ENCODE data around the gene CYP39A1. TPM values are rescaled to one million over a fixed set of nuclear protein-coding genes. Genes with fewer than 3 reads are reported as not detected.

Gene CYP39A1
- total and polyA plus RNA-seq, 2 experiments from 2014 or later = 3.4 to 4.3 TPM

- no peak for DNase-seq (ENCODE audit: low read depth in 1 of 2, low spot score in 1 of 2)
Measured at GRCh38 chr6:46509981-46510510, 142.6 kb downstream of the CYP39A1 start.

GRCh38 chr6:46509063-46509462 lies 143.6 kb downstream of the CYP39A1 start:
- DNase-seq (ENCODE audit: low read depth in 1 of 2, low spot score in 1 of 2) = no peak
- no peak overlapping the region for H3K27ac ChIP-seq
- H3K9me3 ChIP-seq (ENCODE audit: low read depth) = no peaks in the 10 kb centered on the region
- H3K27me3 ChIP-seq = no peaks in the 10 kb centered on the region
- H3K4me3 ChIP-seq = no peak overlapping the region
- H3K4me1 ChIP-seq (ENCODE audit: low read depth) = no peaks in the 10 kb centered on the region
- TF ChIP-seq CTCF (IDR thresholded peaks at IDR 0.05; ENCODE audit: low read depth, low read length) = no peak
- H3K36me3 ChIP-seq = no peaks in the 10 kb centered on the region

More at GRCh38 chr6:46509981-46510510, 142.6 kb downstream of the CYP39A1 start:
- Histone ChIP-seq H3K27ac (no peak overlapping the region), H3K36me3 (no peaks in the 10 kb centered on the region), H3K4me3 (no peak overlapping the region), H3K9me3 (ENCODE audit: low read depth) (no peaks in the 10 kb centered on the region), H3K27me3 (no peaks in the 10 kb centered on the region), H3K4me1 (ENCODE audit: low read depth) (no peaks in the 10 kb centered on the region)
- no peak for TF ChIP-seq CTCF (IDR thresholded peaks at IDR 0.05; ENCODE audit: low read depth, low read length)

- H3K36me3 ChIP-seq = no peaks in the 10 kb centered on the region
- H3K9me3 ChIP-seq (ENCODE audit: low read depth) = no peaks in the 10 kb centered on the region
- TF ChIP-seq CTCF (IDR thresholded peaks at IDR 0.05; ENCODE audit: low read depth, low read length) = no peak
- no peak overlapping the region for H3K4me3 ChIP-seq
- H3K27ac ChIP-seq = no peak overlapping the region
- no peak for DNase-seq (ENCODE audit: low read depth in 1 of 2, low spot score in 1 of 2)
- no peaks in the 10 kb centered on the region for H3K4me1 ChIP-seq (ENCODE audit: low read depth)
- no peaks in the 10 kb centered on the region for H3K27me3 ChIP-seq
Measured at GRCh38 chr6:46507426-46507825, 145.2 kb downstream of the CYP39A1 start.

- Histone ChIP-seq H3K9me3 (ENCODE audit: low read depth) (no peaks in the 10 kb centered on the region), H3K4me3 (no peak overlapping the region), H3K27me3 (no peaks in the 10 kb centered on the region), H3K27ac (no peak overlapping the region), H3K4me1 (ENCODE audit: low read depth) (no peaks in the 10 kb centered on the region), H3K36me3 (no peaks in the 10 kb centered on the region)
- no peak for TF ChIP-seq CTCF (IDR thresholded peaks at IDR 0.05; ENCODE audit: low read depth, low read length)
- DNase-seq (ENCODE audit: low read depth in 1 of 2, low spot score in 1 of 2) = no peak
Measured at GRCh38 chr6:46505693-46506512, 146.7 kb downstream of the CYP39A1 start.

- H3K36me3 ChIP-seq = no peaks in the 10 kb centered on the region
- no peak overlapping the region for H3K27ac ChIP-seq
- H3K4me1 ChIP-seq (ENCODE audit: low read depth) = no peaks in the 10 kb centered on the region
- no peak overlapping the region for H3K4me3 ChIP-seq
- no peaks in the 10 kb centered on the region for H3K27me3 ChIP-seq
- no peak for TF ChIP-seq CTCF (IDR thresholded peaks at IDR 0.05; ENCODE audit: low read depth, low read length)
- no peak for DNase-seq (ENCODE audit: low read depth in 1 of 2, low spot score in 1 of 2)
- no peaks in the 10 kb centered on the region for H3K9me3 ChIP-seq (ENCODE audit: low read depth)
Measured at GRCh38 chr6:46504242-46504641, 148.4 kb downstream of the CYP39A1 start.

Data from cardiac muscle cell (in vitro differentiated cells and primary cell).